Panc1 (cell line): ENCODE results near the gene DAND5.

ENCODE experiments used
- POLR2AphosphoS5 ChIP-seq: IDR thresholded peaks from 2 replicates; pipeline ENCODE4 v1.6.1; 2012; ENCODE audit warnings: mild to moderate bottlenecking, low read depth, low read length, moderate library complexity
- SIN3A ChIP-seq: IDR thresholded peaks from 2 replicates; pipeline ENCODE4 v1.6.1; 2012; ENCODE audit warnings: low read depth, mild to moderate bottlenecking, low read length, moderate library complexity, borderline replicate concordance; ENCODE audit not compliant: insufficient read depth
- TF ChIP-seq, protein P1 (sequence below): fragments of 450-650 bp; IDR thresholded peaks from 2 replicates; pipeline ENCODE4 v1.5.1; 2017; ENCODE audit warnings: mild to moderate bottlenecking
- TF ChIP-seq, protein P2 (sequence below), 2 experiments: IDR thresholded peaks; 2 replicates each; pipeline ENCODE4 v1.6.1; 2011 to 2012; ENCODE audit warnings: low read depth in 2 of 2, control low read depth in 1 of 2, low read length in 1 of 2, mild to moderate bottlenecking in 1 of 2, moderate library complexity in 1 of 2; ENCODE audit not compliant: insufficient read depth in 1 of 2

- TF ChIP-seq, protein P1, sequence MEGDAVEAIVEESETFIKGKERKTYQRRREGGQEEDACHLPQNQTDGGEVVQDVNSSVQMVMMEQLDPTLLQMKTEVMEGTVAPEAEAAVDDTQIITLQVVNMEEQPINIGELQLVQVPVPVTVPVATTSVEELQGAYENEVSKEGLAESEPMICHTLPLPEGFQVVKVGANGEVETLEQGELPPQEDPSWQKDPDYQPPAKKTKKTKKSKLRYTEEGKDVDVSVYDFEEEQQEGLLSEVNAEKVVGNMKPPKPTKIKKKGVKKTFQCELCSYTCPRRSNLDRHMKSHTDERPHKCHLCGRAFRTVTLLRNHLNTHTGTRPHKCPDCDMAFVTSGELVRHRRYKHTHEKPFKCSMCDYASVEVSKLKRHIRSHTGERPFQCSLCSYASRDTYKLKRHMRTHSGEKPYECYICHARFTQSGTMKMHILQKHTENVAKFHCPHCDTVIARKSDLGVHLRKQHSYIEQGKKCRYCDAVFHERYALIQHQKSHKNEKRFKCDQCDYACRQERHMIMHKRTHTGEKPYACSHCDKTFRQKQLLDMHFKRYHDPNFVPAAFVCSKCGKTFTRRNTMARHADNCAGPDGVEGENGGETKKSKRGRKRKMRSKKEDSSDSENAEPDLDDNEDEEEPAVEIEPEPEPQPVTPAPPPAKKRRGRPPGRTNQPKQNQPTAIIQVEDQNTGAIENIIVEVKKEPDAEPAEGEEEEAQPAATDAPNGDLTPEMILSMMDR: no peak
- TF ChIP-seq, protein P2, sequence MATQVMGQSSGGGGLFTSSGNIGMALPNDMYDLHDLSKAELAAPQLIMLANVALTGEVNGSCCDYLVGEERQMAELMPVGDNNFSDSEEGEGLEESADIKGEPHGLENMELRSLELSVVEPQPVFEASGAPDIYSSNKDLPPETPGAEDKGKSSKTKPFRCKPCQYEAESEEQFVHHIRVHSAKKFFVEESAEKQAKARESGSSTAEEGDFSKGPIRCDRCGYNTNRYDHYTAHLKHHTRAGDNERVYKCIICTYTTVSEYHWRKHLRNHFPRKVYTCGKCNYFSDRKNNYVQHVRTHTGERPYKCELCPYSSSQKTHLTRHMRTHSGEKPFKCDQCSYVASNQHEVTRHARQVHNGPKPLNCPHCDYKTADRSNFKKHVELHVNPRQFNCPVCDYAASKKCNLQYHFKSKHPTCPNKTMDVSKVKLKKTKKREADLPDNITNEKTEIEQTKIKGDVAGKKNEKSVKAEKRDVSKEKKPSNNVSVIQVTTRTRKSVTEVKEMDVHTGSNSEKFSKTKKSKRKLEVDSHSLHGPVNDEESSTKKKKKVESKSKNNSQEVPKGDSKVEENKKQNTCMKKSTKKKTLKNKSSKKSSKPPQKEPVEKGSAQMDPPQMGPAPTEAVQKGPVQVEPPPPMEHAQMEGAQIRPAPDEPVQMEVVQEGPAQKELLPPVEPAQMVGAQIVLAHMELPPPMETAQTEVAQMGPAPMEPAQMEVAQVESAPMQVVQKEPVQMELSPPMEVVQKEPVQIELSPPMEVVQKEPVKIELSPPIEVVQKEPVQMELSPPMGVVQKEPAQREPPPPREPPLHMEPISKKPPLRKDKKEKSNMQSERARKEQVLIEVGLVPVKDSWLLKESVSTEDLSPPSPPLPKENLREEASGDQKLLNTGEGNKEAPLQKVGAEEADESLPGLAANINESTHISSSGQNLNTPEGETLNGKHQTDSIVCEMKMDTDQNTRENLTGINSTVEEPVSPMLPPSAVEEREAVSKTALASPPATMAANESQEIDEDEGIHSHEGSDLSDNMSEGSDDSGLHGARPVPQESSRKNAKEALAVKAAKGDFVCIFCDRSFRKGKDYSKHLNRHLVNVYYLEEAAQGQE (IDR thresholded peaks at IDR 0.05; ENCODE audit: insufficient read depth in 1 of 2, low read depth in 2 of 2, low read length in 1 of 2): no peak
- TF ChIP-seq SIN3A: no peak
- no peak for TF ChIP-seq POLR2AphosphoS5
Measured at GRCh38 chr19:13005861-13006370, 36.5 kb downstream of the DAND5 start.
